ENCODE results near the gene ANKRD9. TPM values are rescaled to one million over a fixed set of nuclear protein-coding genes. Genes with fewer than 3 reads are reported as not detected.

The ANKRD9 gene
- total and polyA plus RNA-seq, 2 donors (not counting 3 experiments of a cell fraction or from before 2014, with no cell fraction given): 21.0 to 24.6 TPM

DNA sequence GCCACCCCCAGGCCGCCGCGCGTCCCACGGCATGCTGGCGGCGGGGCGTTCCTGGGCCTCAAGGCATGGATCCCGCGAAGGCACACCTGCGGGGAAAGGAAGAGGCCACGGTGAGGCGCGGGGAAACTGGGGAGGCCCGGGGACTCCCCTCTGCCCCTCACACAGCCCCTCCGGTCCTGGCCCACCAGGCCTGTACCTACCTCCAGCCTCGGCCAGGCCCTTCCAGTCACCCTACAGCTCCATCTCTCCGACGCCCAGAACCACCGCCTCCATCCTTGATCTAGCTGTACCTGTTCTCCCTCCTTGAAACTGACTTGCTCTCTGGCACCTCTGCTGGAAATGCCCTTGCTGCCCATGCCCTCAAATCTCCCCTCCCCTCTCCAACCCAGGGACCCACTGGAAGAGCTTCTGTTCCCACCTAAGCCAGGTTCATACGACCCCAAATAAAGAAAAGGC, 1.7 kb downstream of the ANKRD9 start:
- Histone ChIP-seq H3K9me3 (replicated peaks; ENCODE audit: control insufficient read depth, insufficient read depth, low read length) (no peaks in the 10 kb centered on the region), H4K20me1 (replicated peaks; ENCODE audit: control insufficient read depth, extremely low read depth, insufficient read depth, low read length) (no peaks in the 10 kb centered on the region), H3K9ac (replicated peaks; ENCODE audit: extremely low read depth, insufficient read depth, low read length) (no peak overlapping the region), H3K4me1 (ENCODE audit: control insufficient read depth, extremely low read depth, insufficient read depth, low read length) (peaks cover 20% of the 10 kb centered on the region), H3K27ac (ENCODE audit: insufficient read depth, low read depth, low read length) (no peak overlapping the region), H2AFZ (ENCODE audit: low read depth, low read length) (no peak overlapping the region), H3K79me2 (ENCODE audit: control insufficient read depth, insufficient read depth, low read length) (peaks cover 3% of the 10 kb centered on the region), H3K36me3 (ENCODE audit: control insufficient read depth in 2 of 2, extremely low read depth in 1 of 2, insufficient read depth in 2 of 2, low read length in 2 of 2) (peaks cover 0 to 2% of the 10 kb centered on the region in 2 experiments), H3K9me1 (replicated peaks; ENCODE audit: control insufficient read depth, extremely low read depth, insufficient read depth, low read length) (no peaks in the 10 kb centered on the region), H3K27me3 (ENCODE audit: control insufficient read depth in 2 of 2, insufficient read depth in 2 of 2, low read length in 2 of 2) (no peaks in the 10 kb centered on the region), H3K4me2 (ENCODE audit: insufficient read depth, low read length) (no peak overlapping the region), H3K4me3 (replicated peaks in 1 of 3; ENCODE audit: insufficient read depth in 1 of 3, low read depth in 1 of 3, low read length in 3 of 3) (no peak overlapping the region)
- ChIA-PET CTCF (interaction anchor here (0.8 kb wide), 1 partner anchor 70 kb away, joined by 7 read pairs; no protein-coding TSS in a partner anchor), POLR2A (no interaction called here)
- BruUV-seq (replicated peaks): no TSS peak
- FAIRE-seq (no peak), DNase-seq (ENCODE audit: low read depth, low spot score) (no peak)
- intact Hi-C loops (cut with micrococcal nuclease): loop anchor here (2.0 to 10.0 kb wide), 2 partner anchors 69 to 143 kb away; partner anchors contain the start of genes CINP and TECPR2
- dilution Hi-C loops (cut with MboI; ENCODE audit: extremely low pct_ligation_motif_present, low sequenced_read_pairs): loop anchor here (10.0 kb wide), 1 partner anchor 63 kb away; no protein-coding TSS in a partner anchor
- TF ChIP-seq JUN (IDR thresholded peaks at IDR 0.05; ENCODE audit: borderline replicate concordance, insufficient read depth, insufficient read length, low read depth) (no peak), MYC (IDR thresholded peaks at IDR 0.05; ENCODE audit: low read depth, low read length) (no peak), POLR2A (IDR thresholded peaks at IDR 0.05; ENCODE audit: low read depth, low read length) (no peak), EZH2 (IDR thresholded peaks at IDR 0.05; ENCODE audit: borderline replicate concordance, low read depth, low read length, severe bottlenecking) (no peak), FOS (IDR thresholded peaks at IDR 0.05; ENCODE audit: borderline replicate concordance, insufficient read depth, low read length) (no peak), GATA2 (IDR thresholded peaks at IDR 0.05; ENCODE audit: insufficient read depth, insufficient read length, low read depth, low read length) (no peak), POLR2AphosphoS5 (IDR thresholded peaks at IDR 0.05; ENCODE audit: insufficient read depth, low read depth, low read length) (no peak)
- TF ChIP-seq, protein P1, sequence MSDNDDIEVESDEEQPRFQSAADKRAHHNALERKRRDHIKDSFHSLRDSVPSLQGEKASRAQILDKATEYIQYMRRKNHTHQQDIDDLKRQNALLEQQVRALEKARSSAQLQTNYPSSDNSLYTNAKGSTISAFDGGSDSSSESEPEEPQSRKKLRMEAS (IDR thresholded peaks at IDR 0.05; ENCODE audit: insufficient read depth, insufficient read length): no peak
- TF ChIP-seq, protein P2, sequence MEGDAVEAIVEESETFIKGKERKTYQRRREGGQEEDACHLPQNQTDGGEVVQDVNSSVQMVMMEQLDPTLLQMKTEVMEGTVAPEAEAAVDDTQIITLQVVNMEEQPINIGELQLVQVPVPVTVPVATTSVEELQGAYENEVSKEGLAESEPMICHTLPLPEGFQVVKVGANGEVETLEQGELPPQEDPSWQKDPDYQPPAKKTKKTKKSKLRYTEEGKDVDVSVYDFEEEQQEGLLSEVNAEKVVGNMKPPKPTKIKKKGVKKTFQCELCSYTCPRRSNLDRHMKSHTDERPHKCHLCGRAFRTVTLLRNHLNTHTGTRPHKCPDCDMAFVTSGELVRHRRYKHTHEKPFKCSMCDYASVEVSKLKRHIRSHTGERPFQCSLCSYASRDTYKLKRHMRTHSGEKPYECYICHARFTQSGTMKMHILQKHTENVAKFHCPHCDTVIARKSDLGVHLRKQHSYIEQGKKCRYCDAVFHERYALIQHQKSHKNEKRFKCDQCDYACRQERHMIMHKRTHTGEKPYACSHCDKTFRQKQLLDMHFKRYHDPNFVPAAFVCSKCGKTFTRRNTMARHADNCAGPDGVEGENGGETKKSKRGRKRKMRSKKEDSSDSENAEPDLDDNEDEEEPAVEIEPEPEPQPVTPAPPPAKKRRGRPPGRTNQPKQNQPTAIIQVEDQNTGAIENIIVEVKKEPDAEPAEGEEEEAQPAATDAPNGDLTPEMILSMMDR (IDR thresholded peaks at IDR 0.05; ENCODE audit: extremely low read depth in 1 of 2, insufficient read depth in 1 of 2, low read depth in 1 of 2, low read length in 2 of 2): no peak
